Prostate gland (tissue), 2 donors: Measurements from ENCODE around the gene CBFA2T2.

ENCODE experiments used
- POLR2A ChIP-seq: fragments of 450-650 bp; IDR thresholded peaks from one replicate; pipeline ENCODE4 v1.6.1; 2016; ENCODE audit warnings: antibody characterized with exemption, mild to moderate bottlenecking
- TF ChIP-seq, protein P1 (sequence below), 4 experiments: fragments of 200-600 bp in 2 of 4; fragments of 450-650 bp in 2 of 4; sonication (generic) in 2 of 4; IDR thresholded peaks; 1 replicate in 3 of 4; 2 replicates in 1 of 4; pipeline ENCODE4 v1.5.1; 2016 to 2019; ENCODE audit warnings: antibody characterized with exemption in 4 of 4, mild to moderate bottlenecking in 2 of 4, moderate library complexity in 2 of 4

DNA sequence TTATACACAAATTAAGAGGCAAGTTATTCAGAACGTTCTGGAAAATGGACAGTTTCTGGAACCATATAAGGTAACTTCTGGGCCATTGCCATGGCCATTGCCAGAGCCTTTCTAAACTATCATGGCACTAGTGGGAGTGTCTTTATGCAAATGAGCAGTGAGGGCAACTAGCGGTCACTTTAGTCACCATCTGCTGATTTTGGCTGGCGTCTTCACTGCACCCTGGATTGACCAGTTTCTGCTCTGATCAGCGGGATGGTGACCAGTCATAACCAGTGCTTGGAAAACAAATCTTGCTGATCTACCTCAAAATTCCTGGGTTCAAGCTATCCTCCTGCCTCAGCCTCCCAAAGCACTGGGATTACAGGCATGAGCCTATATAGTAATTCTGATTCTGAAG lies 39.0 kb upstream of the CBFA2T2 start:
- TF ChIP-seq, protein P1, sequence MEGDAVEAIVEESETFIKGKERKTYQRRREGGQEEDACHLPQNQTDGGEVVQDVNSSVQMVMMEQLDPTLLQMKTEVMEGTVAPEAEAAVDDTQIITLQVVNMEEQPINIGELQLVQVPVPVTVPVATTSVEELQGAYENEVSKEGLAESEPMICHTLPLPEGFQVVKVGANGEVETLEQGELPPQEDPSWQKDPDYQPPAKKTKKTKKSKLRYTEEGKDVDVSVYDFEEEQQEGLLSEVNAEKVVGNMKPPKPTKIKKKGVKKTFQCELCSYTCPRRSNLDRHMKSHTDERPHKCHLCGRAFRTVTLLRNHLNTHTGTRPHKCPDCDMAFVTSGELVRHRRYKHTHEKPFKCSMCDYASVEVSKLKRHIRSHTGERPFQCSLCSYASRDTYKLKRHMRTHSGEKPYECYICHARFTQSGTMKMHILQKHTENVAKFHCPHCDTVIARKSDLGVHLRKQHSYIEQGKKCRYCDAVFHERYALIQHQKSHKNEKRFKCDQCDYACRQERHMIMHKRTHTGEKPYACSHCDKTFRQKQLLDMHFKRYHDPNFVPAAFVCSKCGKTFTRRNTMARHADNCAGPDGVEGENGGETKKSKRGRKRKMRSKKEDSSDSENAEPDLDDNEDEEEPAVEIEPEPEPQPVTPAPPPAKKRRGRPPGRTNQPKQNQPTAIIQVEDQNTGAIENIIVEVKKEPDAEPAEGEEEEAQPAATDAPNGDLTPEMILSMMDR (IDR thresholded peaks at IDR 0.05): no peak
- no peak for TF ChIP-seq POLR2A
